GM19099 (cell line): ENCODE results near the gene TIPIN.

Experiments
- POLR2A ChIP-seq: IDR thresholded peaks from 3 replicates; pipeline ENCODE4 v1.6.1; 2011; ENCODE audit warnings: low read depth; ENCODE audit not compliant: insufficient read length; ENCODE audit errors: extremely low read depth

TIPIN gene, protein sequence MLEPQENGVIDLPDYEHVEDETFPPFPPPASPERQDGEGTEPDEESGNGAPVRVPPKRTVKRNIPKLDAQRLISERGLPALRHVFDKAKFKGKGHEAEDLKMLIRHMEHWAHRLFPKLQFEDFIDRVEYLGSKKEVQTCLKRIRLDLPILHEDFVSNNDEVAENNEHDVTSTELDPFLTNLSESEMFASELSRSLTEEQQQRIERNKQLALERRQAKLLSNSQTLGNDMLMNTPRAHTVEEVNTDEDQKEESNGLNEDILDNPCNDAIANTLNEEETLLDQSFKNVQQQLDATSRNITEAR

DNA sequence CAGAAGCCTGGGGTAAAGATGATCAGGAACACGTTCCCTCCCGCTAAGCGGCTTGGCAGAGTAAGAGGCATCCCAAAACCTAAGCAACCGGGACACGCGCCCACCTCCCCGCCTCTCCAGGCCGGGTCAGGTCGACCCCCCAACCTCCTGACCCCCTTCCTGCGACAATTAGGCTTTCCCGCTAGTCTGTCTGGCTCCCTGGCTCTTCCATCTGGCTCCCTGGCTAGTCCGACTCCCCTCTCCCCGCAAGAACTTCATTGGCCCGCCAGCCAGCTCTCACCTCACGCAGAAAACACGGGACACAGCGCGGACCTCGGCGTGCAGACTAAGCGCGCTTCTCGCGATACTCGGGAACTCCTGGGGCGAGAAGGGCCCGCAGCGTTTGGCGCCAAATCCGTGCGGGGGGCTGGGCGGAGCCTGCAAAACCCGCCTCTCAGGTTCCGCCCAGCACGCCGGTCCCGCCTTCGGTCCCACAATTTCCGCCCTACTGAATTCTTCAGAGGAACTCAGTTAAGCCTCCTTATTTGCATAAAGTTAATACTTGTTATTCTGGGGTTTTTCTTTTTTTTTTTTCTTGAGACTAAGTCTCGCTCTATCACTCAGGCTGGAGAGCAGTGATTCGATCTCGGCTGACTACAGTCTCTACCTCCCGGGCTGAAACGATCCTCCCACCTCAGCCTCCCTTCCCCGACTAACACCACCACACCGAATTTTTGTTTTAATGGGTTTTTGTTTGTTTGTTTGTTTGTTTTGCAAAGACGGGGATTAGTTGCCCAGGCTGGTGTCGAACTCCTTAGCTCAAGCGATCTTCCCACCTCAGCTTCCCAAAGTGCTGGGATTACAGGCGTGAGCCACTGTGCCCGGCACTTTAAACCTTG, at the start of gene TIPIN:
Gene TIPIN, minus strand, starts transcription at position 327 of the 878 bp plus-strand sequence. CDS start 3,738 bp downstream, outside the sequence.
- peak; percentile 89 for TF ChIP-seq POLR2A

DNA sequence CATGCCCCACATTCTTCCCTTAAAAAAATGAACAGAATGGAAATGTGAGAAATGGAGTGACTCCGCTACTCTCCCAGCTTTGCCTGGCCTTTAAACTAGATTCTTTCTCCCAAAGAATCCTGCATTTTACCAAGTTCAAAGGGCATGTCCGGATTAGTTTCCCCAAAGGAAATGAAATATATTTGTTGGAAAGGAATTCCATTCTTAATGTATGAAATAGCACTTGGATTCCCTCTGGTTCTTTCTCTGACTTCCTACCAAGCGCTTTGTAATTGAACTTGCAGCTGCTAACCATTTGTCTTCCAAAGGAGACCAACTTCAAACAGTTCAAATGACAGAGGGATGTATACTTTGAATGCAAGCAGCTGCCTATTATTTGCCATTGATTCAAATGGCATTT, 49.1 kb upstream of the TIPIN start:
- no peak for TF ChIP-seq POLR2A

DNA sequence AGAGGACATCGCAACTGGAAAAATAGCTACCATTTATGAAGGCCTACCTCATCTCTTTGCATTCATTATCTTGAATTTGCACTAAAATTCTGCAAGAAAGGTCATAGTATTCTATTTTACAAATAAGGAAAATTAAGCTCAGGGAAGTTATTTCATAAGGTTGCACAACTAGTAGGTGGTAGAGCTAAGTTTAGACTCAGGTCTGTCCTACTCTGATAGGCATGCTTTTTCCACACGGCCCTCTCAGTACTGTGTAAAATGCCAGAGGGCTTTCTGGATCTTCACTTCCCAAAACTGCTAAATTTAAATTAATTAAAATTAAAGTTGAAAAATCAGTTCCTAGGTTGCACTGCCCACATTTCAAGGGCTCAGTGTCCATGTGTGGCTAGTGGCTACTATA, 48.5 kb upstream of the TIPIN start:
- TF ChIP-seq POLR2A = no peak

DNA sequence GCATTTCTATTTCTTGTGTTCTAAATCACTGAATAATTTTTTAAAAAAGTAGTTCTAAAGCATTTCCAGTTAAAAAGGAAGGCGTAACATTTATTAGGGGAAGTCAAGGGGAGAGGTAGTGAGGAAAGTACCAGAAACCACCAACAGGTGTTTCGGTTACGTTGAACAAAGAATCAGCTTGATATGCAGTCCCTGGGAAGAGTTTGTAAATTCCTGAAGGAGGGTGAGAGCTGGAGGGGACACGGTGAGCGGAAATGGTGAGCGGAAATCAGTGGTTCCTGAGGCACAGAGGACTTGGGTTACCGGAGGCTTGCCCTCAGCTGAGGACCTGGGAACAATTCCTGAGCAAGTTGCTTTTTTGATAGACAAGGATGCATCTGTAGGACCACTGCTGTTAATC, 48.0 kb upstream of the TIPIN start:
- no peak for TF ChIP-seq POLR2A

DNA sequence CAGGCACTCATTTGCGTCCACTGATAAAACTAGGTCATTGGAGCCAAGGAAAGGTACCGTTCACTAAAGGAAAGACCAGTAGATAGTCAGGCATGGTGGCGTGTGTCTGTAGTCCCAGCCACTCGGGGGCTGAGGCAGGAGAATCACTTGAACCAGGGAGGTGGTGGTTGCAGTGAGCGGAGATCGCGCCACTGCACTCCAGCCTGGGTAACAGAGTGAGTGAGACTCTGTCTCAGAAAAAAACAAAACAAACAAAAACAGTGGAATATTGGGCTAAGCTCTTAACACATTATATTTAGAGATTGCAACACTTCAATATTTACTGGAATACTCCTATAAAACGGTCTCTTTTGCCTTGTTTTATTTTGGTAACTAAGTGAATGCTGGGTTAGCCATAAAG, 47.6 kb upstream of the TIPIN start:
- TF ChIP-seq POLR2A = no peak

DNA sequence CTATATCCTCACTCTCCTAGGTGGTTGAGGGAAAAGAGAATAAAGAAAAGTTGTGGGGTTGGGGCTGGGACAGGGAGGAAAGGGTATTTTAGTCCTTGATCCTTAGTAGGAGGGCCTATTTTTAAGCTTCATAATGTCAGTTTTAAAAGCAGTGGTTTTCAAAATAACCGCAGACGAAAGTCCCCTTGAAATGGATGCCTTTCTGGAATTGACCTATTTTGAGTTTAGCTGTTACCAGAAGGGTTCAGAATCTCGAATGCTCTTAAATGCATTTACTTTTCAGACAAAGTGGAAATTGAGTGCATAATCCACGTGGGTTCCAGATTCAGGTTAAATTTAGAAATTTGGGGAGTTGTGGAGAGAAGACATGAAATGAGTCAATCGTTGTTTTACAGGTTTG, 46.8 kb upstream of the TIPIN start:
- no peak for TF ChIP-seq POLR2A

DNA sequence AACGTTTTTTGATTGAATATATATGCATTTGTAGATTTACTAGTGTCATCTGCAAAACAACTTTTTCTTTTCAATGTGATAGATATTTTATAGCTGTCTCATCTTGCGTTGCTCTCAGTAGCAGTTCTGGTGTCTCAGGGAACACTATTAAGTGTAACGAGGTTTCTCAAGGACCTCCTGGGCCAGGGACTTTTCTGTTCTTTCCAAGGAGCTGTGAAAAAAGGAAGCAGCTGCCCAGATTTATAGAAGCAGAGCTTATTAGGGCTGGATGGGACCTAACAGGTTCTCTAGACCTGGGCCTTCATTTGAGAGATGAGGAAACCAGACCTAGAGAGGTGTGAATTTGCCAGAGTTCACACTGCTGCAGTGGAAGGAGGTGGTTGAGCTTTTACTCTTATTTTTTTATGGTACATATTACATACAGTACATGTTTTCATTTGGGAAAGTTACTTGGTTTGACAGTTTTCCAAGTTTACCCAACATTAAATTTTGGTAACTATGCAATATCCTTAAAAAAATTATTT, 46.3 kb upstream of the TIPIN start:
- no peak for TF ChIP-seq POLR2A

DNA sequence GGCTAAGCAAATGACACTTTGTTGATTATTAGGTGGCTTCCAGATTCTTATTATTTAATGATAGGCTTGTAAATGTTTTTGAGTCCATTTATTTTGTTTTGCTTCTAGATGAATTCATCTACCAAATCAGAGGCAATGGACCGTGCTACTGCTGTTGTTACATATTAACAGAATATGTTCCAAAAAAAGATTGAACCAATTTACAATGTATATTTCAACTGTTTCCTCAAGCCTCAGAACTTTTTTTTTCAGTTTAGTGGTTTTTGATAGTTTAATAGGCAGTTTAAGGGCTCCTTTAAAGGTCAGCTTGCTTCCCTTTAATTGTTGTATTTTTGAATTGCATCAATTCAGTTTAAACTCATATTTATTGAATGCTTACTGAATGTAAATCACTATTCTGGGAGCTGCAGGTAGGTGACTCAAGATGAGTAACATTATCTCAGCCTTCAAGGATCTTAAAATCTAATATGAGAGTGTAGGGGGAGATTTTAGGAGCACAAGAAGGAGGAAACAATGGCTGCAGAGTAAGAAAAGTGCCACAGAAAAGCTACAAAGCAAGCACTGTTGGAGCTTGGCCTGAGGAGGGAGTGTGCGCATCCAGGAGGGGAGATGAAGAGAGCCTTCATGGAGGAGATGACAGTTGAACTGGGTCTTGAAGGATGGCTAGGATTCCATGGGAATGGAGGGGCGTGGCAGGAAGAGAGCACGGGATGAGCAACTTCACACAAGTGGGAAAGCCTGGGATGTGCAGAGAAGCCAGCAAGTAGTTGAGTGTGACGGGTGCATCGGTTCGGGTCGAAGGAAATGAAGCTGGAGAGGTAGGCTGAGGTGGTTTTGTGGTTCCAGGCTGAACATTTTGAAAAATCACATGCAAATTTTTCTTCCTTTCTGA, 44.9 kb upstream of the TIPIN start:
- no peak for TF ChIP-seq POLR2A

DNA sequence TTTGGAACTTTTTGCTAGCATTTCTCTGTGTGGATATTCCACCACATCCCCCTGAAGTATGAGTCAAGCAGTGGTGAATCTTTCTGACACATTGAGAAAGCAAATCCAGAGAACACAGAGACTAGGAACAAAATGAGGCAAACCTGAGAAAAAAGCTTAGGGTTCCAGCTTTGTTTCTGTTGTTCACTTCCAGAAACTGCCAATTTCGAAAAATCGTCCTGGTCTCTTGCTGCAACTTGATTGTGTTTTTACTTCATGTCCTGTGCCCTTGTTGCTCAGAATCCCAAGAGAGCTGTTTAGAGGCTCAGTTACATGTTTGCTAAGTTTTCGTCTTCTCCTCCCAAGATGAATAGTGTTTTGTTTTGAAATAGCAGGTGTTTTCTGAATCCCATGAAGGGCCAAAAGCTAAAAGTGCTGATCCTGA, 43.9 kb upstream of the TIPIN start:
- no peak for TF ChIP-seq POLR2A

DNA sequence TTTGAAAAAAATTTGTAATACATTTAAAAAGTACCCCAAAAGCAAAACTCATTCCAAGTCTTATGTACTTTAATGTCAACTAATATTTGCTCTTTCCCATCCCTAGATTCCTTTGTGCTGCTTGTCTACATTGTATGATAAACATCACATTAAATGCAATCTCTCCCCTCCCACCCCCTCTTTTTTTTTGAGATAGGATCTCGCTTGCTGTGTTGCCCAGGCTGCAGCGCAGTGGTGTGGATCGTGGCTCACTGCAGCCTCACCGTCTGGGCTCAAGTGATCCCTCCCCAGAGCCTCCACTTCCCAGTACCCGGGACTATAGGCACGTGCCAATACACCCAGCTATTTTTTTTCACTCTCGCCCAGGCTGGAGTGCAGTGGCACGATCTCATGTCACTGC, 42.8 kb upstream of the TIPIN start:
- TF ChIP-seq POLR2A = no peak

DNA sequence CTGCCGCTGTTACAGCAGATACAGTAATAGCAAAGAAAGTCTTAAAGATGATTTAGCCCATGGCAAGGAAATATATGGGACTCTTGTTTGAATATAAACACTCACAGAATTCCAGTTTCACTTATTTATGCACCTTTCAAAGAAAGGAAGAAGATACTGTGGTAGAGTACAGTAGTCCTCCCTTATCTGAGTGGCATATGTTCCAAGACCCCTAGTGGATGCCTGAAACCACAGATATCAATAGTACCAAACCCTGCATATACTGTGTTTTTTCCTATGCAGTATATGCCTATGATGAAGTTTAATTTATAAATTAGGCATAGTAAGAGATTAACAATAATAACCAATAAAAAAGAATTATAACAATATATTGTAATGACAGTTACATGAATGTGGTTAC, 38.4 kb upstream of the TIPIN start:
- TF ChIP-seq POLR2A = no peak

DNA sequence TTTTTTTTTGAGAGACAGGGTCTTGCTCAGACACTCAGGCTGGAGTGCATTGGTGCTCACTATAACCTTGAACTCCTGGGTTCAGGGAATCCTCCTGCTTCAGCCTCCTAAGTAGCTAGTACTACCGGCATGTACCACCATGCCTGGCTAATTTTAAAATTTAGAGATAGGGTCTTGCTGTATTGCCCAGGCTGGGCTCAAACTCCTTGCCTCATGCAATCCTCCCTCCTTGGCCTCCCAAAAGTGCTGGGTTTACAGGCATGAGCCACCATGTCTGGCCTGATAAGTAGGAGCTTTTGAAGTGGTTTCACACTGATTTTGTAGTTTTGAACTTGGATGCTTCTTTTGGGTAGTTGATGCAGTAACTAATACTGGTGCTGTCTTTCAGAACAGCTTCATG, 38.0 kb upstream of the TIPIN start:
- no peak for TF ChIP-seq POLR2A

DNA sequence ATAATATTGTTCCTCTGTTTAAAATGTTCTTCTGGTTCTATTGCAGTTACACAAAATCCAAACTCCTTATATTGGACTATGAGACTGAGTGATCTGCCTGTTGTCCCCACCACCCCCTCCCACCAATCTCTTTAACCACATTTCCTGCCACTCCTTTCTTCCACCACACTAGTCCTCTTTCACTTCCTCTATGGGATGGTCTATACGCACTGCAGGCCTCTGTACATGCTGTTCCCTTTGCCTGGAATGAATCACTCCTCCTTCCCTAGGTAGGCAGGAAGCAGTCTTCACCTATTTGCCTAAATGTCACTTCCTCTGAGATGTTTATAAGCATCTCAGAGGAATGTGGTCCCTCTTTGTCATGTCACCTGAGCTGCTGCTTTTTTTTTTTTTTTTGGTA, 34.2 kb upstream of the TIPIN start:
- TF ChIP-seq POLR2A = no peak

DNA sequence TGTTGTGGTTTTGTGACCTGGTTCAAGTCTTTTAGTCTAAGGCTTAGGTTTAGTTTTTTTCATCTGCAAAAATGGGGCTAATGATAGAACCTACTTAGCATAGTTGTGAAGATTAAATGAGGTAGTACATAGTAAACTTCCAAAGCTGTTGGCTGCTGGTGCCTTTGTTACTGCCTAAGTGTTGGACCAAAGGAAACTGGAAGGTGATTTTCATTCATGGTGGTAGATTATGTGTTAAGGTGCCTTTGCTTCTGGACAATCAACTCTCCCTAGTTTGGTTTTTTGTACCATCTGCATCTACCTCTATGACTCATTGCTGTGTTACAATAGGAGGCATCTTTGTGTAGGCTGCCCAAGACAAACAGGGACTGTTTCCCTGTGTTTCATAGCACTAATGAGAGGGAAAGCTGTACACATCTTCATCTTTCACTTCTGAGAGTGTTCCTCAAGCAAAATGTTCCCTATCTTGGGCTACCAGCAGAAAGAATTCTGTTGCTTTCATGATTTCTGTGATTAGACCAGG, 33.4 kb upstream of the TIPIN start:
- no peak for TF ChIP-seq POLR2A
